ENCODE measurements around the gene ASAP2.

DNA sequence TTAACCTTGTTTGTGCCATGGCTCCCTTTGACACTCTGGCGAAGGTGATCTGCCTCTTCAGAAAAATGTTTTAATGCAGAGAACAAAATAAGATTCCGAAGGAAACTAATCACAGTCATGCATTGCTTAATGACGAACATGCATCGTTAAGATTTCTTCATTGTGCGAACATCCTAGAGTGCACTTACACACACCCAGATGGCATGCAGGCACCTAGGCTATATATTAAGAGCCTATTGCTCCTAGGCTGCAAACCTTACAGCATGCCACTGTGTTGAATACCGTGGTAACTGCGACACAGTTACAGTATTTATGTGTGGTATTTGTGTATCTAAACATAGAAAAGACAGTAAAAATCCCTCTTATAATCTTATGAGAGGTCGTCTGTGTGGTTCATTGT is 8.3 kb downstream of the ASAP2 start:
- no peak for TF ChIP-seq CTCF (IDR thresholded peaks at IDR 0.05; ENCODE audit: low read length)
- no peak for TF ChIP-seq EZH2 (optimal IDR thresholded peaks at IDR 0.05; ENCODE audit: low read depth, low read length)
